Karpas-422 (cell line): Measurements from ENCODE around the gene NME9. TPM values are rescaled to one million over a fixed set of nuclear protein-coding genes. Genes with fewer than 3 reads are reported as not detected.

ENCODE experiments used
- DNase-seq: peaks from one replicate; pipeline ENCODE4 v3.0.0-alpha.2; 2015
- H2AFZ ChIP-seq: fragments of 200-600 bp; sonication (generic); 2 replicates; pipeline ENCODE4 v1.6.1; 2014; ENCODE audit warnings: antibody characterized with exemption, low read length, mixed read lengths
- H3K27ac ChIP-seq: fragments of 200-600 bp; sonication (generic); 2 replicates; pipeline ENCODE4 v1.5.1; 2014; ENCODE audit warnings: mild to moderate bottlenecking, low read length, moderate library complexity
- H3K27me3 ChIP-seq: fragments of 200-600 bp; sonication (generic); 2 replicates; pipeline ENCODE4 v1.6.1; 2014; ENCODE audit warnings: low read length, mixed read lengths
- H3K36me3 ChIP-seq: fragments of 200-600 bp; sonication (generic); 2 replicates; pipeline ENCODE4 v1.6.1; 2014; ENCODE audit warnings: low read length, mixed read lengths; ENCODE audit not compliant: insufficient read depth
- H3K4me1 ChIP-seq: fragments of 200-600 bp; sonication (generic); 2 replicates; pipeline ENCODE4 v1.6.1; 2014; ENCODE audit warnings: mild to moderate bottlenecking, low read length, mixed read lengths
- H3K4me2 ChIP-seq: fragments of 200-600 bp; sonication (generic); 2 replicates; pipeline ENCODE4 v1.6.1; 2014; ENCODE audit warnings: low read length, low read depth, mild to moderate bottlenecking; ENCODE audit not compliant: poor library complexity, severe bottlenecking
- H3K4me3 ChIP-seq: fragments of 200-600 bp; sonication (generic); 2 replicates; pipeline ENCODE4 v1.5.1; 2014; ENCODE audit warnings: mild to moderate bottlenecking, antibody characterized with exemption, low read length, mixed read lengths
- H3K79me2 ChIP-seq: fragments of 200-600 bp; sonication (generic); 2 replicates; pipeline ENCODE4 v1.6.1; 2014; ENCODE audit warnings: mild to moderate bottlenecking, low read length, mixed read lengths
- H3K9ac ChIP-seq: fragments of 200-600 bp; sonication (generic); 2 replicates; pipeline ENCODE4 v1.6.0; 2014; ENCODE audit warnings: low read length
- H3K9me2 ChIP-seq: fragments of 200-600 bp; sonication (generic), shearing (Covaris generic); replicated peaks from 2 replicates; pipeline ENCODE4 v1.6.0; 2014; ENCODE audit warnings: mild to moderate bottlenecking, low read length, moderate library complexity; ENCODE audit not compliant: insufficient read depth
- H3K9me3 ChIP-seq: fragments of 300-700, 200-600 bp; sonication (generic); 2 replicates; pipeline ENCODE4 v1.6.1; 2014; ENCODE audit warnings: low read length, mixed read lengths
- H4K20me1 ChIP-seq: fragments of 200-600 bp; sonication (generic); 2 replicates; pipeline ENCODE4 v1.6.1; 2014; ENCODE audit warnings: mild to moderate bottlenecking, antibody characterized with exemption, low read length, low read depth; ENCODE audit not compliant: insufficient read depth
- total RNA-seq: library from RNA; depleted of rRNA; stranded (reverse); fragments of >200 nt; shearing (Covaris generic); gene quantifications from 2 replicates; pipeline ENCODE4 v1.2.3, GENCODE V29; 2014; ENCODE audit warnings: low replicate concordance

Gene NME9
- total RNA-seq, 1 experiment from 2014 or later: not detected

GRCh38 chr3:138297876-138298275 is 31.8 kb downstream of the NME9 start:
- H3K4me2 ChIP-seq: no peak overlapping the region
- H3K27me3 ChIP-seq: no peaks in the 10 kb centered on the region
- no peak overlapping the region for H3K9ac ChIP-seq
- H3K4me1 ChIP-seq: no peaks in the 10 kb centered on the region
- DNase-seq: no peak
- no peak overlapping the region for H3K4me3 ChIP-seq
- H3K79me2 ChIP-seq: no peaks in the 10 kb centered on the region
- peaks cover 32% of the 10 kb centered on the region for H3K36me3 ChIP-seq
- H3K9me2 ChIP-seq: no peaks in the 10 kb centered on the region
- H3K9me3 ChIP-seq: no peaks in the 10 kb centered on the region
- no peak overlapping the region for H3K27ac ChIP-seq
- H2AFZ ChIP-seq: no peak overlapping the region
- no peaks in the 10 kb centered on the region for H4K20me1 ChIP-seq

DNA sequence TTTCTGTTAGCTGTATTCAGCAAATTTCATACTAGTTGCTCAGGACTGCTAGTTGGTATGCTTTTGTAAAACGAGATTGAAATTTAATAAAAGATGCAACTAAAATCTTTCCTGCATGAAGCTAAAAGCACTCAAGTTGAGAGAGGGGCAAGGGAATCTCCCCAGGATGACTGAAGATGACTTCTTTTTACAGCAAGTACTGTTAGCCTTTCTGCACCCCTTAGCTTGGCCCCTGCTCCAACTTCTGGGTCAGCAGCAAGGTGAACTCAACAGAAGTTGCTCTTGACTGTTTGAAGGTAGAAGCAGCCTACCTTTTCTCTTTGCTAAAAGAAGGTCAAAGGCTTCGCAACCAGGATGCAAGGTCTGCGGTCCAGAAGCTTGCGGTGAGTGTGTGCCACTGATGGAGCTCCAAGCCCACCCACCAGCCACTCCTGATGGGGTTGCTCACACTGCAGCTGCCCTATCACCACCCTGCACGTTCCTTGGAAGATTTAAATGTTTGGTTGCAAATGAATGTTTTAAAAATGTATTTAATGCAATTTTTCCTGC is 32.5 kb downstream of the NME9 start:
- H4K20me1 ChIP-seq: no peaks in the 10 kb centered on the region

DNA sequence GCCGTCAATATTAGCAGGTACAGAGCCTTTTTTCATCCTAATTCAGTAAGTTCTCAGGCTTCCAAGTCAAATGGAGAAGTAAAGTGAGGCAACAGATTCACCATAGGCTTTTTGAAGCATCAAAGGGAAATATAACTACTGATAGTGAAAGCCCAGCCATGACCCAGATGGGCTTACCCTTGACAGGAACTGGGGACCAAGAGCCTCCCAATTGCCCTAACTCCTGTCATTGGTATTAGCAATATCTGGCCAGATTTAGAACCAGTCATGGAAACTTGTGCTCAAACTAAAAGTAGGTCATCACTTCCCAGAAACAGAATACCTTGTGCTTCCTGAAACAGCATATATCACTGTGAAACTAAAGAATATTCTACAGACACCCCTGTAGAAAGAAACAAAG is 33.0 kb downstream of the NME9 start:
- no peaks in the 10 kb centered on the region for H3K9me3 ChIP-seq
- H3K4me3 ChIP-seq: no peak overlapping the region
- peaks cover 37% of the 10 kb centered on the region for H3K36me3 ChIP-seq
- H3K27ac ChIP-seq: no peak overlapping the region
- H3K79me2 ChIP-seq: no peaks in the 10 kb centered on the region
- no peaks in the 10 kb centered on the region for H3K4me1 ChIP-seq
- DNase-seq: no peak
- no peaks in the 10 kb centered on the region for H3K9me2 ChIP-seq
- H3K9ac ChIP-seq: no peak overlapping the region
- no peaks in the 10 kb centered on the region for H4K20me1 ChIP-seq
- H3K4me2 ChIP-seq: no peak overlapping the region
- no peaks in the 10 kb centered on the region for H3K27me3 ChIP-seq
- no peak overlapping the region for H2AFZ ChIP-seq

More for the DNA sequence above, 32.5 kb downstream of the NME9 start:
- no peak overlapping the region for H3K27ac ChIP-seq
- no peaks in the 10 kb centered on the region for H3K79me2 ChIP-seq
- no peak for DNase-seq
- no peak overlapping the region for H2AFZ ChIP-seq
- H3K4me3 ChIP-seq: no peak overlapping the region
- H3K4me2 ChIP-seq: no peak overlapping the region
- no peaks in the 10 kb centered on the region for H3K4me1 ChIP-seq
- H3K9ac ChIP-seq: no peak overlapping the region
- peaks cover 37% of the 10 kb centered on the region for H3K36me3 ChIP-seq
- H3K9me2 ChIP-seq: no peaks in the 10 kb centered on the region
- H3K27me3 ChIP-seq: no peaks in the 10 kb centered on the region
- H3K9me3 ChIP-seq: no peaks in the 10 kb centered on the region

DNA sequence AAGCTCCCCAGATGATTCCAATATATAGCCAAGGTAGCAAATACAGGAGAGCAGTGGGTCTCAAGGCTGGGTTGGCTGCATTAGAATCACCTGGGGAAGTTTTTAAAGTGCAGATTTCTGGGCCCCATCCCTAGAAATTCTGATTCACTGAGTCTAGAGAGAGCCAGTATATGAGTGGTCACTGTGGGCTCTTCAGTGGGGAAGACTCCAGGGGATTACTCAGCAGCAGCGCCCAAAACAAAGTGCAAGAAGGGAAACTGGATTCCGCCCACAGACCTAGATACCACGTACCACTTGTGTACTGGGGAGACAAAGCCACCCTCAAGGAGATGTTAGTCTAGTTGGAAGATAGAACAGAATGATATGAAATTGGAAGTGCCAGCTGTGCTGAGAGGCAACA is 40.0 kb downstream of the NME9 start:
- Histone ChIP-seq H2AFZ (no peak overlapping the region), H3K4me2 (no peak overlapping the region), H3K9me2 (no peaks in the 10 kb centered on the region), H3K9me3 (no peaks in the 10 kb centered on the region), H3K4me1 (no peaks in the 10 kb centered on the region), H3K4me3 (no peak overlapping the region), H3K79me2 (no peaks in the 10 kb centered on the region), H3K27ac (no peak overlapping the region), H3K36me3 (peaks cover 26% of the 10 kb centered on the region; the same call in 1 of the 2 replicates), H4K20me1 (no peaks in the 10 kb centered on the region), H3K9ac (no peak overlapping the region), H3K27me3 (no peaks in the 10 kb centered on the region)
- DNase-seq: no peak

DNA sequence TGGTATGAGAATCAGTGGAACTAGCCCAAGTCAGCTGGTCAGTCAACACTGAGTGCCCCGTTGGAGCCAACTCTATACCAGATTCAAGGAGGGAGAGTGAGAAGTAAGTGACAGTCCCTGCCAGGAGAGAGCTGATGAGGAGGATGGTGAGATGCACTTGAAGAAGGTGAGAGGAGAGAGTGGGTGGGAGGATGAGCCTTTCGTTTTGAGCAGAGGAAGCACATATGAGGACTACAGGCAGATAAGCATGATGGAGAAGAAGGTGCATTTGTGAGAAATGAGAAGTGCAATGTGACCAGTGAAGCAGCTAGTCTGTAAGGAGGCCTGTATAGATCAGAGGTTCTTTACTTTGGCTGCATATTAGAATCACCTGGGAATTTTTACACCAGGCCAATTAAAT is 40.4 kb downstream of the NME9 start:
- H4K20me1 ChIP-seq: no peaks in the 10 kb centered on the region
- H3K36me3 ChIP-seq: peaks cover 23% of the 10 kb centered on the region; the same call in 1 of the 2 replicates
- H3K9ac ChIP-seq: no peak overlapping the region
- no peaks in the 10 kb centered on the region for H3K9me2 ChIP-seq
- H2AFZ ChIP-seq: no peak overlapping the region
- no peaks in the 10 kb centered on the region for H3K27me3 ChIP-seq
- H3K9me3 ChIP-seq: no peaks in the 10 kb centered on the region
- no peak overlapping the region for H3K4me2 ChIP-seq
- H3K4me3 ChIP-seq: no peak overlapping the region
- DNase-seq: no peak
- H3K79me2 ChIP-seq: no peaks in the 10 kb centered on the region
- no peak overlapping the region for H3K27ac ChIP-seq
- H3K4me1 ChIP-seq: no peaks in the 10 kb centered on the region

DNA sequence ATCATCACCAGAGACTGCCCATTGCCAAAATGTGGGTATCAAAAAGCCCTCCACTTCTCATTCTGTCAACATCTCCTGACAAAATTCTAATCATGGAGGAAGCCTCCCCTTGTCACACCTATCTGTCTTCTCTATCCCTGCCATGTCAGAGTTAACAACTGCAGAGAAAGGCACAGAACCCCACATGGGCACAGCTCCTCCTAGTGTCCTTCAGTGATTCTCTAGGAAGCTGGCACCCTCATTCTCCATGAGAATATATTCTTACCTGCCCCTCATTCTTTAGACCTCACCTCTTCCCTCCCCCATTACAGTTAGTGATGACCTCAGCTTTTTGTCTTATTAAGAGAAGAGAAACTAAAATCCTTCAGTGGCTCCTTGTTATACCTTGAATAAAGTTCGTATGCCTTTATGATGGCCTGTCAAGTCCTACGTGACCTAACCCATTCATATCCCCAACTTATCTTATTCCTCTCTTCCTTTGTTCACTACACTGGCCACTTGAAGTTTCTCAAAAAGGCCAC is 44.6 kb downstream of the NME9 start:
- no peaks in the 10 kb centered on the region for H4K20me1 ChIP-seq

DNA sequence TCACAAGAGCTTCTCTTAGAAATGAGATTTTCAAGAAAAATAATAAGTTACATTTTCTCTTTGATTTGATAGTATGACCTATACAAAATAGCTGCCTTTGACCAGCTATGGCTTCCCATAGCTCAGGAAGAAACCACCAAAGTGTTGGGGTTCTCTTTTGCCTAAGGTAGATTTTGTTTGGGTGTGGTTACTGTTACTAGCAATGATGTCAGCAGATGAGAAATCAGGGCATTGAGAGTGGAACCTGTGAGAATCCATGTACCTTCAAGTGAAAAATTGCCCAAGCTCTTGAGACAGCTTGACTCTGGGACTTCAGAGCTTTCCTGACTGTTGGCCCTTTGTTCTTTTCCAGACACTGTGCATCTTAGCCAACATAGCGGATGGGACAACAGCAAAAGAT is 45.6 kb downstream of the NME9 start:
- H3K9ac ChIP-seq: no peak overlapping the region
- H3K4me2 ChIP-seq: no peak overlapping the region
- H2AFZ ChIP-seq: no peak overlapping the region
- peaks cover 6% of the 10 kb centered on the region; the same call in 1 of the 2 replicates for H3K36me3 ChIP-seq
- no peaks in the 10 kb centered on the region for H3K79me2 ChIP-seq
- H3K4me1 ChIP-seq: no peaks in the 10 kb centered on the region
- H3K9me3 ChIP-seq: no peaks in the 10 kb centered on the region
- H4K20me1 ChIP-seq: no peaks in the 10 kb centered on the region
- no peaks in the 10 kb centered on the region for H3K27me3 ChIP-seq
- H3K4me3 ChIP-seq: no peak overlapping the region
- H3K27ac ChIP-seq: no peak overlapping the region
- H3K9me2 ChIP-seq: no peaks in the 10 kb centered on the region
- DNase-seq: no peak

More for the DNA sequence above, 44.6 kb downstream of the NME9 start:
- no peak overlapping the region for H2AFZ ChIP-seq
- no peak overlapping the region for H3K9ac ChIP-seq
- H3K9me2 ChIP-seq: no peaks in the 10 kb centered on the region
- no peaks in the 10 kb centered on the region for H3K27me3 ChIP-seq
- no peaks in the 10 kb centered on the region for H3K79me2 ChIP-seq
- DNase-seq: no peak
- no peaks in the 10 kb centered on the region for H3K4me1 ChIP-seq
- H3K27ac ChIP-seq: no peak overlapping the region
- H3K36me3 ChIP-seq: peaks cover 10% of the 10 kb centered on the region; the same call in 1 of the 2 replicates
- no peak overlapping the region for H3K4me3 ChIP-seq
- H3K9me3 ChIP-seq: no peaks in the 10 kb centered on the region
- H3K4me2 ChIP-seq: no peak overlapping the region

GRCh38 chr3:138282836-138283235 is 46.8 kb downstream of the NME9 start:
- Histone ChIP-seq H2AFZ (no peak overlapping the region), H3K9me2 (no peaks in the 10 kb centered on the region), H3K4me1 (no peaks in the 10 kb centered on the region), H3K79me2 (no peaks in the 10 kb centered on the region), H3K36me3 (peaks cover 6% of the 10 kb centered on the region; the same call in 1 of the 2 replicates), H3K4me3 (no peak overlapping the region), H3K27ac (no peak overlapping the region), H3K9me3 (no peaks in the 10 kb centered on the region), H3K9ac (no peak overlapping the region), H3K27me3 (no peaks in the 10 kb centered on the region), H4K20me1 (no peaks in the 10 kb centered on the region), H3K4me2 (no peak overlapping the region)
- DNase-seq: no peak
